GM21576 (cell line): ENCODE data around the gene ADORA1.

Experiments used
- ATAC-seq: cut with Tn5 transposase; IDR thresholded peaks from one replicate; pipeline ENCODE4 v1.9.1; 2021; ENCODE audit warnings: mild to moderate bottlenecking, moderate library complexity; ENCODE audit not compliant: unreplicated experiment

ADORA1 gene

GRCh38 chr1:203127666-203128430 is at the start of gene ADORA1:
Gene ADORA1, plus strand, starts transcription at chr1:203127726. Its CDS starts 1,116 bp downstream, at chr1:203128842.
- no peak for ATAC-seq

- ATAC-seq = no peak
Observed at GRCh38 chr1:203077956-203078355, 49.6 kb upstream of the ADORA1 start.

- ATAC-seq = no peak
Observed at GRCh38 chr1:203078478-203078877, 49.0 kb upstream of the ADORA1 start.

- ATAC-seq = no peak
Observed at GRCh38 chr1:203080456-203080855, 47.1 kb upstream of the ADORA1 start.

- ATAC-seq = no peak
Observed at GRCh38 chr1:203081465-203082230, 45.9 kb upstream of the ADORA1 start.

- ATAC-seq = no peak
Observed at GRCh38 chr1:203082231-203082505, 45.4 kb upstream of the ADORA1 start.

GRCh38 chr1:203082571-203083462 is 44.7 kb upstream of the ADORA1 start:
- no peak for ATAC-seq

GRCh38 chr1:203083463-203083921 is 44.0 kb upstream of the ADORA1 start:
- no peak for ATAC-seq

- no peak for ATAC-seq
Observed at GRCh38 chr1:203084588-203085527, 42.7 kb upstream of the ADORA1 start.

GRCh38 chr1:203085528-203086406 is 41.8 kb upstream of the ADORA1 start, which contains the start of gene MYOG:
Gene MYOG, minus strand, starts transcription at chr1:203086012. Its CDS starts 51 bp downstream, at chr1:203085961.
- ATAC-seq = no peak

- ATAC-seq = no peak
Observed at GRCh38 chr1:203086992-203087763, 40.3 kb upstream of the ADORA1 start.

GRCh38 chr1:203088441-203088840 is 39.1 kb upstream of the ADORA1 start:
- ATAC-seq = no peak

- ATAC-seq = no peak
Observed at GRCh38 chr1:203089001-203089650, 38.4 kb upstream of the ADORA1 start.

- no peak for ATAC-seq
Observed at GRCh38 chr1:203089651-203090045, 37.9 kb upstream of the ADORA1 start.

GRCh38 chr1:203090421-203091198 is 36.9 kb upstream of the ADORA1 start:
- ATAC-seq = no peak

GRCh38 chr1:203091199-203091477 is 36.4 kb upstream of the ADORA1 start:
- no peak for ATAC-seq

GRCh38 chr1:203091761-203092330 is 35.7 kb upstream of the ADORA1 start:
- ATAC-seq = no peak
